HG02588 (cell line): Measurements from ENCODE around the gene PAX8.

Source experiments
- ATAC-seq: cut with Tn5 transposase; IDR thresholded peaks from one replicate; pipeline ENCODE4 v1.9.1; 2021; ENCODE audit warnings: mild to moderate bottlenecking, moderate library complexity; ENCODE audit not compliant: unreplicated experiment

Gene PAX8

DNA sequence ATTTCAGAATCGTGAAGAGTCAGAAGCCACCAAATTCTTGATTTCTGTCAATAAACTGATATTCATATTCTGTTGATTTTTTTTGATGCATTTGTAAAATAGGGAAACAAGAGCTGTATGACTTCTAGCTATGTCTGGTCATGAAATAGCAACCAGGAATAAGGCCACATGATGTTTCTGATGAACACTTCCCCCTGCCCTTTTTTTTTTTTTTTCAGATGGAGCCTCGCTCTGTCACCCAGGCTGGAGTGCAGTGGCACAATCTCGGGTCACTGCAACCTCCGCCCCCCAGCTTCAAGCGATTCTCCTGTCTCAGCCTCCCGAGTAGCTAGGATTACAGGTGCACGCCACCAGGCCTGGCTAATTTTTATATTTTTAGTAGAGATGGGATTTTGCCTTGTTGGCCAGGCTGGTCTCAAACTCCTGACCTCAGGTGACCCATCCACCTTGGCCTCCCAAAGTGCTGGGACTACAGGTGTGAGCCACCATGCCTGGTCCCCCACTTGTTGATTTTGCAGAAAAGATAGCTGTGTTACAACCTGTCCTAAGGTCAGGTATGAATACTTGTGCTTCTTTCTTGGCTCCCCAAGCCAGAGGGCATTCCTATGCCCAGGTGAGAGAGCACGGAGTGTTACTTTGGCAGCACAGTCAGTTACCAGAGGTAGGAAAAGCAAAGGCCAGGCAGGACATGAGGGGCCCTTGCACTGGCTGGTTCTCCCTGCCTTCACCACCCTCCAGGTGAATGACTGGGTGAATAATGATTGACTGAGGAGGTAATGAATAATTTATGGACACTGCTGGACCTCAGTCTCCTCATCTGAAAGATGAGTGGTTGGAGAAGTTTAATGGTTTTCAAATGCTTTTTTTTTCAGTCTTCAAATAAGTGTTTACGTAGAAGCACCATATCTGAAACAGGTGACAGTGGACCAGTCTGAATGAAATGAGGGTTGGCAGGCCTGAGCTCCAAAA is 39.6 kb downstream of the PAX8 start:
- no peak for ATAC-seq

DNA sequence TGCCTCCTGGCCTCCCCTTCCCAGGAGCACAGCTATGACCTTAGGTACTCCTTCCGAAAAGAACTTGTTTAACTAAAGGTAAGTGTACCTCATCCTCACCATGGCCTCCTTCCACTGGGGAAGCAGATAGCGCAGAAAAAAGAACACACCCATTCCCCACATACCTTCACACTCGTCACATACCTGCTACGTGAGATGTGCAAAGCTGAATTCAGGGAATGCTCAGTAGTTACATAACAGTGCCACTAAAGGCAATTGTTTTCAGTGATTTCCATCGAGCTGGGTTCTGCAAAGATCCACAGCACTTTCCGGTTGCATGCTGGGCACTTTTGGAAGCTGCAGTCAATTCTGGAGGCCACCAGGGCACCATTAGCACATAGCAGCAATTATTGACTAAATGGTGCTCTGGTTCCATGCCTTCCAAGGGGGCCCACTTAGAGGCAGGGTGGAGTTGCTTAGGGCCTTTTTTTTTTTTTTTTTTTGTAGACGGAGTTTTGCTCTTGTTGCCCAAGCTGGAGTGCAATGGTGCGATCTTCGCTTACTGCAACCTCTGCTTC is 41.0 kb downstream of the PAX8 start:
- ATAC-seq = no peak

DNA sequence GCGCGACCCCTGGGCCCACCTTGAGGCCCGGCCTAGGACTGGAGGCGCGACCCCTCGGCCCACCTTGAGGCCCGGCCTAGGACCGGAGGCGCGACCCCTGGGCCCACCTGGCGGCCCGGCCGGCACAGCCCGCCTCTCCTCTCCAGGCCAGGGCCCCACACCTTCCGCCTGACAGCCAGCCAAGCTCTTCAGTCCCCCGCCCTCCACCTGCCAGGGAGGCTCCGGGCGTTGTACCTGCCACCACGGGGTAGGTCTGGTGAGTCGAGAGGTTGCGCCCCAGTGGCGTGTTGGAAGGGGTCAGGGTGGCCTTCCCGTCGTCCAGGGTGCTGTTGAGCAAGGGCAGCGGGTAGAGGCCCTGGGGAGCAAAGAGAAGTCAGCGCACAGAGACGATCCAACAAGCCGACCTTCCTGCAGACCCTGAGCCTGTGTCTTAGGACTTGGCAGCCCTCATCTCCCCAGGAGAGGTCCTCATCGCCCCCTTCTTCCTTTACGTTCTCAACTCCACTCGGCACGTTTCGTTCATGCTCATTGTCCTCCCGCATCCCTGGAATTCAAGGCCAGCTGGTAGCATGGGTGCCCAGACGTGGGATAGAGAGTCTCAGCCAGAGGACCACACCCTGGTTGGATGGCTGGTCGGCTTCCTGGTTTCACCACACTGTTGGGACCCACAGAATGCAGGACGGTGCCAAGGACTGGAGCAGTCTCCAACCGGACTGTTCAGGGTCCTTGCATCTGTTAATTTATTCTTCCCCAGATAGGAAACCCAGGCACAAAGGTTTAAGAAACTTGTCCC is 42.2 kb downstream of the PAX8 start:
- no peak for ATAC-seq

DNA sequence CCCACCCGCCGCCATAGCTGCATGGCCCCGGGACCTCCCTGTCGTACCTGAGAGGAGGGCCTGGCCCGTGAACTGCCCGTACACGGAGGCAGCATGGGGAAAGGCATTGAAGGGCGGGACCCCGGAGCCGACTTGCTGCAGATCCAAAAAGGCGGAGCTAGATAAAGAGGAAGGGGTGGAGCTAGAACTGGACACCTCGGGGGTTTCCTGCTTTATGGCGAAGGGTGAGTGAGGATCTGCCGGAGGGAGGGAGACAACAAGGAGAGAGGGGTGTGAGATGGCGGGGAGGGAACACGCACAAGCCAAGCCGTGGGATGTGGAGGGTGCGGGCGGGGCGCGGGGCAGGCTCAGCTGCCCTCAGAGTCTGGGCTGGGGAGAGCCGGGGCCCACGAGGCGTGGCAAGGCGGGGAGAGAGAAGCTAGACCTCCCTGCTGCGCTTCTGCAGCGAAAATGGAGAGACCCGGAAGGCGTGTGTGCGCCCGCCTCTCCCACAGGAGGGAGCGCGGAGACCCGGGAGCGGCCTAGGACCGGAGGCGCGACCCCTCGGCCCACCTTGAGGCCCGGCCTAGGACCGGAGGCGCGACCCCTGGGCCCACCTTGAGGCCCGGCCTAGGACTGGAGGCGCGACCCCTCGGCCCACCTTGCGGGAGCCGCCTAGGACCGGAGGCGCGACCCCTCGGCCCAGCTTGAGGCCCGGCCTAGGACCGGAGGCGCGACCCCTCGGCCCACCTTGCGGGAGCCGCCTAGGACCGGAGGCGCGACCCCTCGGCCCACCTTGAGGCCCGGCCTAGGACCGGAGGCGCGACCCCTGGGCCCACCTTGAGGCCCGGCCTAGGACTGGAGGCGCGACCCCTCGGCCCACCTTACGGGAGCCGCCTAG is 43.1 kb downstream of the PAX8 start:
- peak; percentile 87 for ATAC-seq

DNA sequence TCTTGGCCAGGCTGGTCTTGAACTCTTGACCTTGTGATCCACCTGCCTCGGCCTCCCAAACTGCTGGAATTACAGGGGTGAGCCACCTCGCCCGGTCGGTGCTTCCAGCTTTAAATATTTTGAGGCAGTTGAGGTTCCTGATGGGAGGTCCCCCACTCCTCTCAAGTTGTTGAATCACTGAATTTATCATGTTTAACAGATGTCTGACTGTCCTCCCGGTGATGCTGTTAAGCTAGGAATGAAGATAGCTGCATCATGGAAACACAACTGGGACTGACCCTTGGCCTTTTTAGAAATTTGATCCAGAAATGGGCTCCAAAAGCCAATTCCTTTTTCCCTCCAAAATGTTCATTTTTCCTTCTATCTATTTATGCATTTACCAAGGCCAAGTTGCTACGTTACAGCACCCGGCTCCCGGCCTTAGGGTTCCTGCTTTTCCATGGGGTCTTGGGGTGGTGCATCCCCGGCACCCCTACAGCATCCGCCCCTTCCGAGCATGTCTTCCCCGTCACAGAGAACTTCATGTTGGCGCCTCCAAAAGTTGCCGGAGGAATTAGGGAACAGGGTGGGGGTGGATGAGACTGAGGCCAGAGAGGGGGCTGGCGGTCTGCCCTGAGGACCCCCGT is 43.9 kb downstream of the PAX8 start:
- ATAC-seq = no peak

DNA sequence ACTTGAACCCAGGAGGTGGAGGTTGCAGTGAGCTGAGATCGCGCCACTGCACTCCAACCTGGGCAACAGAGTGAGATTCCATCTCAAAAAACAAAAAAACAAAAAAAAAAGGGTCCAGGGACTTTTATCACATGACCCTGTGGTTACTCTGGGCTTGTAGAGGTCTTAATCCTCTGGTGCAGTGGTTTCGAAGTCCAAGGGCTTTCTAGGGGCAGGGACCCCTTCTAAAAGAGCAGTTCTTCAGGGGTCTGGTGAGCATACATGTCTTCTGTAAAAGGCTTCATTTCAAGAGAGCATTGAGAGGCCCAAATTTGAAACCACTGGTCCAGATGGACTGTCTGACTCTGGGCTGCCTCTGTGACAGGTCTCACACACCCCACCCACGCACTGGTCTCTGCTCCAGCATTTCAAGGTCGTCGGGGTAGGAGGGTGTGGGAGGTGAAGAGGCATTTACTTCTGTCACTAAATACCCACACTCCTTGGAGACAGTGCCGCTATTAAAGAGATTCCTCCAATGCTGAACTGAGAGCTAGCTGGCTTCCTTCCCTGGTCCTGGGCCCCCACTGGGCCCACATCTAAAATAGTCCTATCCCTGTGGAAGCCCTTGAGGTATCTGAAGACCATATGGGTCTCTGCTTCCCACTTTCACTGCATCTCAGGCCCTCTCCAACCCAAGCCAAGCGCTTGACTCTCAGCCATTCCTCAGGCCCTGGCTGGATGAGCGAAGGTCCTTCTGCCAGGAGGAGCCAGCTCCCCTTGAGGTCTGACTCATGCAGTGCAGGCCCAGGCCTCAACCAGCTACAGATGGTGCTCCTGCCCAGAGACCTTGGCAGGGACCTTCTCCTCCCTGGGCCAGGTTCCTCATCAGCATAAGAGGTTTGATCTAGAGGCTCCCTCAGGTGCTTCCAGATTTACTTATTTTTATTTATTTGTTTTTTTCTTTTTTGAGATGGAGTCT is 44.8 kb downstream of the PAX8 start:
- no peak for ATAC-seq

DNA sequence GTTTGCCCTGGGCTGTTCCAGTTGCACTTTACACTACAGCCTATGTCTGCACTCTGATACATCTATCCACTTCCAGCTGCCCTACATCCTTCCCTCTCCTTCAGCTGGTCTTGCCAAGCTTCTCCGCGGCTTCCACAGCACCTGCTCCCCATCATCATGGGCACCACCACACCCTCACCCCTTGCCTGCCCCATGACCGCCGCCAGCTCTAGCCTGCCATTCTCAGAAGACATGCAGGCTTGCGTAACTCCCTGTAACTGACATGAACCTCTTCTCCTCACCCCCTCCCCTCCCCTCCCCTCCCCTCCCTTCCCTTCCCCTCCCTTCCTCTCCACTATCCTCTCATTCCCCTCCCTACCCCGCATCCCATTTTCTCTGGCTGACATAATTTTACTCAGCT is 46.0 kb downstream of the PAX8 start:
- ATAC-seq = no peak

DNA sequence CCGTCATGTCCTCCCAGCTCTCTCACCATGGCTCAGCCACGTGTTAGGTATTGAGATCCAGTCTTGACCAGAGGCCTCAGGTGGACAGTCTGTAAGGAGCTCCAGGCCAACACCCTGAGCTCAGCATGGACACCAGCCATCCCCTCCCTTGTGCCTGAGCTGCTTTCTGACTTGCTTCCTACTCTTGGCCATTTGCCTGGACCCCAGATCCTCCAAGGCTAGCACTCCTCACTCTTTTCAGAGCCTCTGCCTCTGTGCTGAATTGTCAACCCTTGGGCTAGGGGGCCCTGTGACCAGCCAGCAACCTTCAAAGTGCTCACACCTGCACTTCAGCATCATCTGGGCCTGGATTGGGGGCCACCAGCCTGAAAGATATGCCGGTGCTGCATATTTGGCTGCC is 46.6 kb downstream of the PAX8 start:
- ATAC-seq = no peak

DNA sequence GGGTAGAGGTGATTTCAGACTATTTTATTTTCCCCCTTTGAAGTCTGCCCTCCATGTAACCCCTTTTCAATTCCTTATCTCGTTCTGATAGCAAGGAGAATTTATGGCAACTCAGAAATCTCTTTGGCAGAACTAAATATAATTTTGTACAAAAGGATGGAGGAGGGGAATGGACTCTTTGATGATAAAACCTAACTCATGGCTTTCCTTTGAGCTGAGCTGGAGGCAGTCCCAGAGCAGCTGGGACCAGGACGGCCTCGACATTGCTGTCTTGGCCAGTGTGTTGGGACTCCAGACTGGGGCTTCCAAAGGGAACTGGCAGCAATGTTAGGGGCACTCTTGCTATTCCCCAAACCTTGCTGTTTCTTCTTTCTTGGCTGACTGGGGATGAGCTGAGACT is 47.7 kb downstream of the PAX8 start:
- ATAC-seq = no peak

DNA sequence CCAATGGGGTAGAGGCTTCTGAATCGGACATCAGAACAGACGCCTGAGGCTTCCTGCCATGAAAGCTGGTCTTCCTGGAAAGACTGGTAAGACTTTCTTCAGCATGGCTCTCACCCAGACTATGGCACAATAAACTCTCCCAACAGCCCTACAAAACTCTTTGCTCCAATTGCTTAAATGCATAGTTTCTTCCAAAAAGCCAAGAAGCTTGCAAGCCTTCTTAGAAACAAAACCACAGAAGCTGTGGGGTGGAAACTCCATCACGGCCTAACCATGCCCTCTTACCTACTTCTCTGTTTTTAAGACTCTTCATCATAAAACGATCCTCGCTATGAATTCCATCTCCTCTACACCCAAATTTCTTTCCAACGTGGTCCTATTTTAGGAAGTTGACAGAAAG is 48.2 kb downstream of the PAX8 start:
- no peak for ATAC-seq

DNA sequence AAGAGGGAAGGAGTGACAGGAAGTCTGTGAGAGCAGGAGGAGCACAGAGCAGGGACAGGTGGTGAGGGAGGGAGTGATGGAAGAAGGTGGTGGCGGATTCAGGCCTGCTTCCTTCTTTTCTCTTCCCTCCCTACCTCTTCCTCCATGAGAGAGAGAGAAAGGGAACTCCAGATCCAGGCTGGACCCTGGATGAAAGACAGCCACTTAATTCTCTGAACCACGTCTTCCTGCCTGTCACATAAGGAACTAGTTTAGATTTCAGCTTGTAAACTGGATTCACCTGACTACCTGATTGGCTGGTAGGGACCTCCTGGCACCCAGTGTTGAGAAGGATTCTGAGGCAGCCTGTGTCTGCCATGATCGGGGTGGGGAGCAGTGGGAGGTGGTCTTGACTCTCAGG is 48.9 kb downstream of the PAX8 start:
- ATAC-seq = no peak

DNA sequence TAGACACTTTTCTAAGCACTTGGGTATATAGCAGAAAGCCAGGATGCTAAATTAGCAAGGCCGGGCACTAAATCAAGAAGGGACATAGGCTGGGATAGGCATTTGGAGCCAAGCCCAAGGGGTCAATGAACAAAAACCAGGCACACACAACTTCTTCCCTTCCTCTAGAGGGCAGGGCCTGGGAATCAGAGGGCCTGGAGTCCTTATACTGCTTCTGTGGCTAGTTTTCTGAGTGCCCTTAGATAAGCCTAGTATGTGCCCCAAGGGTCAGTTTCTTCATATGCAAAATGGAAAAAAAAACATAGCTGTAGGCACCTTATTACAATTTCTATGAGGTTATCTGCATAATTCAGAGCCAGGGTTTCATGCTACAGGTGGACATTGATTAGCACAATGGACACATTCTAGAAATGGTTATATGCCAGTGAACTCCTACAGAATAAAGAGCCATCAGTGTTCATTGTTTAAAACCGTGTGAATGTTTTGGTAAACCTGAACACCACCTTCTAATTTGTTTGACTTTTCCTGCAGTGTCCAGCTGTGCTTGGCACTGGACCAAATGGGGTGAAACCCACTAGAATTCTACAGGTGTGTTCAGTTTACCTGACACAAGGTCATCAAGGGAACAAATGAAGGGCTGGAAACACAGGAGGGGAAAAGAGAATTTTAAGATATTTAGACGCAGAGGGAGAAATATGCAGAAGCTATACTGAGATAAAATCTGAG is 49.6 kb downstream of the PAX8 start:
- ATAC-seq = no peak

DNA sequence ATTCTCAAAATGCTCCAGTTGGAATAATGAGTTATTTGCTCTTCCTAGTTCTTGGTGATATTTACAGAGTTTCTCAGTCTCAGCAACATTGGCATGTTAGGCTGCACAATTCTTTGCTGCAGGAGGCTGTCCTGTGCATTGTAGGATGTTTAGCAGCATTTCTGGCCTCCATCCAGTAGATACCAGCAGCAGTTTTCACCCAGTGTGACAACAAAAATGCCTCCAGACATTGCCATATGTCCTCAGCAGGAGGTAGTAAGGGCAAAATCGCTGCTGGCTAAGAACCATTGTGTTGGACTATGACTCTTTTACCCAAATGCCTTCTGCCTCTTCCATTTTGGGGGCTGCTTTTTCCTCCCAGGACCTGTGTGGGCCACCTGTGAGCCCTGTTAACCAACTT is 50.4 kb downstream of the PAX8 start:
- ATAC-seq = no peak

DNA sequence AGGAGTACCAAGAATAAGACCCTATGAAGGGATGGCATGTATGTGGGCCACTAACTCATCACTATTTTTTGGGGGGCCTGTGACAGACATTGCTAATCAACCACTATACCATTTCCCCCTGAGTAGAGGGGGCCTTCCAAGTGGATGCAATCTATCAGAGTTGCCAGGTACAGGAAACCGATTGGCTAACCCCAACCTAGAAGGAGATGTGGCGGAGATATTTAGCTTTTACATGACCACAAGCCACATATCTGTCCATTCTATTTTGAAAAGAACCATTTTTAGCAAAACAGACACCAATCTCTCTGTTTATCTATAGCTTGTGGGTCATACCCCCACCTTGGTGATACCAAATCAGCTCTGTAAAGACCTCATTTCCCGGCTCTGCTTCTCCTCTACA is 51.0 kb downstream of the PAX8 start:
- no peak for ATAC-seq

DNA sequence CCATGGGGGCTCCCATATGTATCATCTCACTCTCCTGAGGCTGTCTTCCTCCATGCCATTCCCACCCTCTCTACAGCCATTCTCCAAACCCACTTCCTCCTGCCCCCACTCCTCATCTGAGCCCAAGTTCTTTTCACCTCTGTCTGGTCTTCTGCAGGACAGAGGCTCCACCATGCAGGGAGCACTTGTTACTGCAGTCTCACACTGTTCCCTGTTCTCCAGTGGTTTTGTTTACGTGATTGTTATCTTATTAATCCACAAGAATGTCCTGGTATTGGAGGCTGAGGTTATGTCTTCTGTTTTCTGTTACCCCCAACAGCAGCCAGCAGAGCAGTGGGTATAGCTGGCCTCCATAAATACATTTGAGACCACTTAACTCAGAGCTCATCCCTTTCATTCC is 51.4 kb downstream of the PAX8 start:
- no peak for ATAC-seq

DNA sequence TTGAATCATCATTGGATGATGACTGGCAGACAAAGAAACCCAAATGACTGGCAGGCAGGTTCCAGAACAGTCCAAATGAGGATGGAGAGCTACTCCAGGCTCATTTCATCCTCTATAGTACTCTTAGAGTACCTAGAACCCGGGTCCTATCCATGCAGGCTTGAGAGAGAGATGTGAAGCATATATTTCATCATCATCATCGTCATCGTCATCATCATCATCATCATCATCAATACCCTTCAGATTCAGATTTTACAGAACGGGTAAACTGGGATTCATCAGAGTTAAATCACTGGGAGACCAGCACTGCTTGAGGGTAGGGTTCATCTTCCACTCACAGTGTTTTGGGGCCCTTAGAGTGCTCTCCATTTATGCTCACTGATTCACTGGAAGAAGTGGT is 52.3 kb downstream of the PAX8 start:
- ATAC-seq = no peak

DNA sequence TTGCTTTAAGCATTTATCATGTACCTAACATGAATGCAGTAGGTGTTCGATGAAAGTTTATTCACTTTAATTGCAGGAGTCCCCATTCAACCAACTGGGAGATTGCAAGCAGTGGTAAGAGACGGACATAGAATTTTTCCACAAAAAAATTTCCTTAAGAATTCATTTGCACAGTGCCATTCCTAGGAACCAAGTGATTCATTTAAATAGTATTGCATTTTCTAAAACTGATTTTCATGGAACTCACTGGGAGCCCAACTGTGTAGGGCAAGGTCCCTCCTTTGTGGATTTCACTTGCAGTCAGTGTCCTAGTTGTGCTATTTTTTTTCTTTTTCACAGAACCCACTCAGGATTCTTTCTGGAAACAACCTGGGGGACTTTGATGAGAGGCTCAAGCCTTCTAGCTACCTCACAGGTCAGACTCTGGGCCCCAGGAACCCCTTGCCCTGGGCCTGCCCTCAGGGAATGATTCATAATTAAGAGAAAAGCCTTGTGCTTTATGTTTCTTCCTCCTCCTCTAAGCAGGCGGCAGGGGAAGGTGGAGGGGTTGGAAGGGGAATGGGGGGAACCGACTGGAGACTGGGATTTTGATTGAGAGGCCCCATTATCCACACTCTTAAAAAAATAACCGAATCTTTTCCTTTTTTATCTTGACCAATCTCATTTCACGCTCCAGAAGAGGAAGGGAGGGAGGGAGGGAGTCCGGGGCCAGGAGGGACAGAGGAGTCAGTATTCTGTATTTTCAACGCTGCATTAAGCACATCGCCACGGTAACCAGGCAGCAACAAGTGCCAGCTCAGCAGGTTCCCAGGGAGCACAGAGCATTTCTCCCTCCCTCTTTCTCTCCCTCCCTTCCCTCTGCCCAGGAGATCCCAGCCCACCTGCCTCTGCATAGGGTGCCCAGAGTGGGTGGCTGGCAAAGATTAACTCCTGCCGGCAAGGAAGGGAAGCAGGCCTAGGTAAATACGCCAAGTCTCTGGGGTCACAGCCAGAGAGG is 53.2 kb downstream of the PAX8 start:
- ATAC-seq = no peak
